Ecto neural progenitor cell (in vitro differentiated cells): ENCODE results near the gene PRKCE.

ENCODE experiments used
- DNase-seq: peaks from one replicate; pipeline ENCODE4 v3.0.0-alpha.2; 2018; ENCODE audit warnings: low spot score

The PRKCE gene

DNA sequence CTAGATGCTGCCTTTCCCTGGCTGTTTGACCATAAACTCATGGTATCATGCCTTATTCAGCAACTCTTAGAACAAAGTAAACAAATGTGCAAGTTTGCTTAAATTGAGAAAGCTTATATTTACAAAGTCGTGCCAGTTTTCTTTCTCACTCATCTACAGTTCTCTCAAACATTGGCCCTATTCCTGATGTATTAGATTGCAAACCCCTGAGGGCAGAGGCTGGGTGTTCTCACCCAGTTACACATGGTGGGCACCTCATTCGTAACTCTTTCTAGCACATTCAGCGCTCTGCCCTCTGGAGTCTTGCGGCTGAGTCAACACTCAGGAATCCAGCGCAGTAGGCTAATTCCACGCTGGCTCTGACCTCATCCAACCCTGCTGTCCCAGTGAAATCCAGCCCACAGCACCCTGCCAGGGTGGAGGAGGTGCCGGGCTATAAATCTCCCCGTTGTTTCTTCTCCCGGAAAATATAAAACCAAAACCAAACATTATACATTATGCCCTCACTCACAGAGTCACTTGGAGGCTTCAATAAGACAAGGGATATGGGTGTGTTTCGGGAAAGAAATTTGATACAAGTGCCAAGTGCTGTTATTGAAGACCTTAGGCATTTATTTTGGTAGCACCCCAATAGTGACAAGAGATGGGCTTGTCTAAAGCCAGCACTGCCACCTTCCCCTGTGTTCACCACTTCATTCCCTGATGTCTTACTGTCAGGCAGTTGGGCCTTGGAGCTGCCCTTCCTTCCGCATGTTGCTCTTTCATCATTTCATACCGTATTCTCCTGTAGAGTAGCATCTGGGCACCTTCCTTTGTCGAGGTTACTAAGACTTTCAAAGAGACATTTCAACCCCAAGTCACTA, 287.4 kb downstream of the PRKCE start:
- DNase-seq: no peak

DNA sequence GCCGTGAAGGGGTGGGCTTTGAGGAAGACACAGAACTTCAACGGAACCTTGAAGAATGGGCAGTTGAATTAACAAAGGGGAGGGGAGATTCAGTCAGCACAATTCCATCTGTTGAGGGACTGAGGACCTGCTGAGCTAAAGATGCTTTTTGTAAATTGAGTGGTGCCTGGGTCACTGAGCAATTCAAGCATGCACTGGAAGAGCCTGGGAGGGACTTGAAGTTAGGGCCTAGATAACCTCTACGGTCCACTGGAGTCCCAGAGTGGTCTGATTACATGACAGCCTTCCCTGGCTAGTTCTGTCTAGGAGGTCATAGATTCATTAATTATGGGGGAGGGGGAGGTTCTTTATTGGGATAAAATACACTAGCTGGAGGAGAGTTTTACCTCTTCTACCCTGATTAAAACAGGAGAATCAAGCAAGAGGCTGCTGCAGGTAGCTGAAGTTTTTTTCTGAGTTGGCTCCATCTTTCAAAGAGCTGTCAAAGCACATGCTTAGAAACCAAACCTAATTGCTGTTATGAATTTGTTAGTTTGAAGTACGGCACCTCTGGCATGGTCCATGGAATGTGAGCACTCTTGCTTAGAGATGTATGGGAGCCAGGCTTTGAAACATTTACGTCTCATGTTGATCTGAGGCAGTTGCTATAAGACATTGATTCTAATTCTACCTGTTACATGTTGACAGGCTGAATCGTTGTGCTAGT, 290.2 kb downstream of the PRKCE start:
- no peak for DNase-seq

DNA sequence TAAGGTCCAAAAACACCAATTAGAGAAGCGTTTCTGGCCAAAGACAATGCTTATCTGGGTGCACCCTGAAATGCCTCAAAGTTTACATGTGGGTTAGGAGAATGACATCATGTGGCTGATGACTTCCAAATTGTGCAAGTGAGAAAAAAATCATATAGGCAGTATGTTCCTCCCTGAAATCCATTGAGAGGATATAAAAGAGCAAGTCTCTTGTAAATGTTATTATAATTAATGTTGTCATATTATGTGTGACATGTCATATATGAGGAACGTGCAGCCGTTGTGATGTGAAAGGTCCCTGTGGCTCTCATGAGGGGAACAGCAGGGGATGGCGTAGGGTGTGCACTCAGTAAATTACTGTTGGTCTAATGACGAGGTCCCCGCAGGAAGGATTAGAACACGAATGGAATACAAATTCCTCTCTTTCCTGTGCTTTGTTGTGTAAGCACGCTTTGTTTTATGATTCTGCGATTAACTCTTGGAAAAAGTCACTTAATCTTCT, 290.8 kb downstream of the PRKCE start:
- no peak for DNase-seq

DNA sequence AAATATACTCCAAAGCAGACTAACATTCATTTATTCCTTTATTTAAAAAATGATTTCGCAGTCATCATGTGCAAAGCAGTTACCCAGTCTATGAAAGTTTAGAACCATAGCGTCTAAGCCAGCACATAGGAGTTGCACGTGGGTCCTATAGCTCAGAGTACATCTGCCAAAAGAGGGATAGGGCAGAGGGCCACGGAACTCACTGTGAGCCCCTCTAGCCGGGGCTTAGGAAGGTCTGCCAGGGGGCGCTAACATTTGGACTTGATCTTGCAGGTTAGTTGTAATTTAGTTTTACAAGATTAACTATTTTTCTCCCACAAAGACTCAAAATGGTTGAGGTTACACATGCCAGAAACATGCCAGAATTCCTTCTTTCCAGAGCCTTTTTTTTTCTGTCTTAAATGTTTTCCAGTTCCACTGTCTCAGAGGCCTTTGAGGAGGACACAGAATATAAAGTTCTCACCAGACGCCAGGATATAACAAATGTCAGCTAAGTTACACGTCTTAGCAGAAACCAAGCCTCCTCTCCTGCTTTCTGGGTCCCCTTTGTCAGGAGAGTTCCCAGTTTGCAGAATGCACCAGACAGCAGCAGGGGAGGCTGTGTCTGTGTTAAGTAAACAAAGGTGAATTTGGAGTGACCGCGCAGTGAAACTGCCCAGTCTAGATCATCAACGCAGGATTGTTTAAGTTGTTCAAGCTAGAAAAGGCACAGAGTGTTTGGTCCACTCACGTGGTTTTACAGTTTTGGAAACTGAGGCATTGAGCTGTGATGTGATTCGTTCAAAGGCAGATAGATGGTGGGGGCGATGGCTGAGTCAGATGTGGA, 292.0 kb downstream of the PRKCE start:
- DNase-seq: no peak

DNA sequence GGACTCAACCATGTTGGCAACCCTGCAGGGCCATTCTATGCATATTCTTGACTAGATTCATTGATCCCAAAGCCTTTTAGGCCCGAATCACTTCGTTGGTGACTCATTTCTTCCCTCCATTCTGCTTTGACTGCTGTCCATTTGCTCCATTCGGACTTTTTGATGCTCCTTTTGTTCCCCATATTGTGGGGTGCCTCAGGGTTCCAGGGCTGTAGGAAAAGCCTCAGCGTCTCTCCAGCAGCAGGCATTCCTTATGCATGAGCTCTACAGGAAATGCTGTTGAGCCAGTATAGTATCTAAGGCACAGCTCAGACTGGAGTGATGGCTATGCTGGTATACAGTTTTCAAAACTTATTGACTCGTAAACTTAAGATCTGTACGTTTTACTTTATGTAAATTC, 292.6 kb downstream of the PRKCE start:
- no peak for DNase-seq

DNA sequence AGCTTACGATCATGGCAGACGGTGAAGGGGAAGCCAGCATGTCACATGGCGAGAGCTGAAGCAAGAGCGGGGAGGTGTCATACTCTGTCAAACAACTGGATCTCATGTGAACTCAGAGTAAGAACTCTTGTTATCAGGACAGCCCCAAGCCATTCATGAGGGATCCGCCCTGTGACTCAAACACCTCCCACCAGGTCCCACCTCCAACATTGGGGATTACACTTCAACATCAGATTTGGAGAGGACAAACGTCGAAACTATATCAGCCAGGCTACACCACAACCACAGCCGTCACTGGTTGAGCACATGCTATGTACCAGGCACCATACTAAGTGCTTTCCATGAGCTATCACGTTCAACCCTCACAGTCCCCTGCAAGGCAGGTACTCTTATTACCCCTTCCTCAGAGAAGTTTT, 293.8 kb downstream of the PRKCE start:
- no peak for DNase-seq

DNA sequence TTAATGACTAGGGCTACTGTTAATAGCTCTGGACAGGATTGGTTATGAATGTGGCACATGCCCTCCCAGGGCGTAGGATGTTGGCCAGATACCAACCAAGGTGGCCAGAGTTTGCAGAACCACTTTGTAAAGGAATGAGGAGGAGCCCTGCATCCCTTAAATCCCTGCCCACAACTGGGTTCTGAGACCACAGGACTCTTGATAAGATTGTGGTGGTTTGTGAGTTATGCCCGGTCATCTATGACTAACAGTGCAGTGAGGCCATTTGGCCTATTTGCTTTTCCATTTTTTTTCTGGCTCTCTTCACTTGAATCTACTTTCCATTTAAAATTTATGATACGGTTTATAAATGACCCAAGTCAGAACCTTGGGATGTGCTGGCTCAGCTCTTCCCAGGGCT, 294.5 kb downstream of the PRKCE start:
- no peak for DNase-seq

DNA sequence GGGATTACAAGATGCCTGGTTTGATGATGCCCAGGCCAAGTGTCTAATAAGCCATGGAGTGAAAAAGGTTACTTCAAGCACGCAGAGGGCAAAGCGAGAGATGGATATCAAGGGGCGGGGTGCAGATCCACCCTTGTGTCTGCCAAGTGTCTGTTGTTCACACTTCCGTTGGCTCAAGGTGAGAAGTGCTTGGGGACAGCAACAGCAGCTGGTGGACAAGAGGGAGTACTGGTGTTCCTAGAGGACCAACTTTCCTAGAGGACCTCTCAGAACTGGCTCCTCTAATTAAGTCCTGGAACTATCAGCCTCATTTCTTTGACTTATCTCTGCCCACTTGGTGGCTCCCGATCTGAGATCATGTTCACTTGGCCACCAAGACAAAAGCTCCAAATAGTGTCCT, 299.1 kb downstream of the PRKCE start:
- no peak for DNase-seq

DNA sequence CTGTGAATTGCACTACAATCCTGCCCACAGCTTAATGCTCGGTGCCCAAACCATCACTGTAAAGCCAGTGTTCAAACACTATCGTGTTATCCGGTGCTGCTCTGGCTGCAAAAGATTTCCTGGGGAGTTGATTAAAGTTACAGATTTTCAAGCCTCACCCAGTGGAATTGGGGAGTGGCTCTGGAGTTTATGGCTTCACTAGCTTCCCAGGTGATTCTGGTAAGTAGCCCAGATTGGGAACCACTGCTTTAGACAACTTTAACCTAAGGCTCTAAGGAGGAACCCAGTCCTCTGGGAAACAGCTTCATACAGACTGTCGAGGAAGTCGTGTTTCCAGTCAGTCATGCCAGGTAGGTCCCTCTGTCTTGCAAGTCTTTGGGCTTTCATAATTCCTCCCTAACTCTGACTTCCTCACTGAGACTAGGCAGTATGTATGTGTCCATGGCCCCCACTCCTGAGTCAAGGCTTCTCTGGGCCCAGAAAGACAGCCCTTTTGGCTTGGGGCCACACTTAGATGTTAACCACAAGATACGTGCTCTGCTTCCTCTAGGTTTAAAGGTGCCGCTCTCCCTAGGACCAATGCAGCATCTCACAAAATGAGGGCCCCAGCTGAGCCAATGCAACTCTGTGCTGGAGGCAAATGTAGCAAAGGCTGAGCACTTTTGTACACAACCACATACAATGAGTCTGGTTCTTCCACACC, 299.7 kb downstream of the PRKCE start:
- DNase-seq: no peak

DNA sequence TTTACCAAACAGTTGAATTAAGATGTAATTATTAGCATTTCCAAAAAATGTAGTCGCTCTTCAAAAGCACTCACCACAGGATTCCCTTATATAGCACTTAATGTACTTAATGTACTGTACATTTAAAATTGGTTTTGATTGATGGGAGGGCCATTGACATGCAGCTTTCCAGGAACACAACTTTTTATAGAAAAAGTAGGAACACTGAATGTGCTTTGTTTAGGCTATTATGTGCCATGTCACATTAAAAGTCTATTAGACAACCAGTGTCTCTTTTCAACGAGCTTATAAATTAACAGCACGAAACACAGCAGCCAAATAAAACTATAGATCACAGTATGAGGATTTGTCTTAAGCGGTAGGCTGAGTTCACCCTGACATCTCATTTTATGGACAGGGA, 301.1 kb downstream of the PRKCE start:
- no peak for DNase-seq

DNA sequence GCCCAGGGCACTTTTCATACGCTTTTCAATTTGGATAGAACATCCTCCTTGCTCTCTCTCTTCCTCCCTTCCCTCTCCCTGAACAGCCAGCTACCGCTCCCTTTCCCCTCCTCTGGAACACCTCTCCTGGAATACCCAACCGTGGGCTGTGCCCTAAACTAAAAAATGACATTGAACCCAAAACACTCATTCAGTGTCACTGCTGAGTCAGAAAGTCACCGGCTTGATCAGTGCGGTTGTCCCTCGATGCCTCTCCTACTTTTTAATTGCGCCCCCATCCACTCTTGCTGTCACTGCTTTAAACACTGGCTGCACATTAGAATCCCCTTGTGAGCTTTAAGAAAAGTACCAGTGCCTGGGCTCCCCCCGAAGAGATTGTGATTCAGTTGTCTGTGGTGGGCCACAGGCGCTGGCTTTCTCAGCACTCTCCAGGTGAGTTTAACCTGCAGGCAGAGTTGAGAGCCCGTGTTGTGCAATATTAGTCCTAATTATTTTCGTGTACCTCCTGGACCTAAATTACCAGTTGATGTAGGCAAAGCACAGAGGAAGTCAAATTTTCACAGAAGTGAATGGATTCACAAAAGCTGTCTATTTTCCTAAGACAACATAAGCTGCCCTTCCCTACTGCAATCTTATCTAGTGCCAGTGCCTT, 302.0 kb downstream of the PRKCE start:
- DNase-seq: no peak

DNA sequence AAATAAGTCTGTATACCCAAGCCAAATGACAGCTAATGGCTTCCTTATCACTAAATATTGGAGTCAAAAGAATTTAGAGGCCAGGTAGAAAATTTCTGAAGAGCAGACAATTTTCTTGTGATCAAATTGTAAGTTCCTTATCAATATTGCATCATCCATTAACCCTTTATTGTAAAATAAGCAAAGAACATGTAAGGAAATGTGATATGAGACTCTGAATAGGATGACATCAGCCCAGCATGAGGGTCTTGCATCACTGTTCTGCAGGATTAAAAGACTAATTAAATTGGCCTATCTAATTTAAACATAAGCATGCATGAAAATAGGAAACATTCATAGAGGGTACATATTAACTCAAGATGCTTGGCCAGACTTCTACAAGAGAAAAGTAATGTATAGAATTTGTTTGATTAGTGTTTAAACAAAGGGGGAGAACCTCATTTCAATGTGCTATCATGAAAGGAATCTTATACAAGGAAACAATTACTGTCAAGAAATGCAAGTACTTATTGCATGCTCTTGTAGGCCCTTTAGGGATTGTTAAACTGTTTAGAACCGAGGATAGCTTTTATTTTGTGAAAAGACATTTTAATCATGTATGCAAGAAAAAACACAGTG, 302.9 kb downstream of the PRKCE start:
- no peak for DNase-seq

DNA sequence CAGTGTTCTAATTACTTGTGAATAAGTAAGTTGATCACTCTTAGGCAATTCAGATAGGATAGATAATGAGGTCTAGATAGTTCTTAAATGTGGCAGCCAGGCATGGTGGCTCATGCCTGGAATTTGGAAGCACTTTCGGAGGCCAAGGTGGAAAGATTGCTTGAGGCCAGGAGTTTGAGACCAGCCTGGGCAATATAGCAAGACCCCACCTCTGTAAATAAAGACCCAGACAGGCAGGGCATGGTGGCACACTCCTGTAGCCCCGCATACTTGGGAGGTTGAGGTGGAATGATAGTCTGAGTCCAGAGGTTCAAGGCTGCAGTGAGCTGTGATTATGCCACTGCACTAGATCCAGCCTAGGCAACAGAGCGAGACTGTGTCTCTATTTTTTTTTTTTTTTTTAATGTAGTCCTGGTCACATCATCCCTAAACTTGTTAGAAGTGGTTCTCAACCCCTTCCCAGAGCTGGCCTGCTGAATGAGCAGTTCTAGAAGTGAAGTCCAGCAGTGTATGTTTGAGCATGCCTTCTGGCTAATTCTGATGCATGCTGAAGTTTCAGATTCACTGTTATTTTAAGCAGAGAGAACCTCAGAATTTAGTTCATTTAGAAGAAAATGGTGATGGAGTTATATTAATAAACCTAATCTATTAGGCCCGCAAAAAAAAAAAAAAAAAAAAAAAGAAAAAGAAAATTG, 306.2 kb downstream of the PRKCE start:
- DNase-seq: no peak

DNA sequence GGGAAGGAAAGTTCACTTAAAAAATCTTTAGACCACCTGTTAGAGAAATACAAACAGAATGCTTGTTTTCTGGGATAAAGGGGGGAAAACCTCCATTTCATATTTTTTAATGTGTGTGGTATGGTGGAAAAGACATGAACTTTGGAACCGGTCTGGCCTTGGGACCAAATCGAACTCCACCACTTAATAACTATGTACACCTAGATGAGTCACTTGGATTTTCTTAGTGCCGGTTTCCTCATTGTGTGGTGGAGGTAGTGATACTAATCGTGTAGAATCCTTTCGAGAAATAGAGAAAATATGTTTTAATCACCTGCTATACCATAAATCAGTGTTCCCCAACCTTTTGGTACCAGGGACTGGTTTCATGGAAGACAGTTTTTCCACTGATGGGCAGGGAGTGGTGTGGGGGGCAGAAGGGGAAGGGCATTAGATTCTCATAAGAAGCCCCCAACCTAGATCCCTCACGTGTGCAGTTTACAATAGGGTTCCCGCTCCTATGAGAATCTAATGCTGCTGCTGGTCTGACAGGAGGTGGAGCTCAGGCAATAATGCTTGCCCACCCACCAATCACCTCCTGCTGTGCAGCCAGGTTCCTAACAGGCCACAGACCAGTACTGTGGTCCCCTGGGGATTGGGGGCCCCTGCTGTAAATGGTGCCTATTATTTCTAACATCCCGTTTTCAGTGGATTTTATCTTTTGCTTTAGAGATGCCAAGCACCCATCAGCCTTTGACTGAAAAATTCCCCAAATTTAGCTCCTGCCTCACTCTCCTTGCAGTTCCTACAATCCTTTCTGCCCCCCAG, 308.8 kb downstream of the PRKCE start:
- DNase-seq: no peak

DNA sequence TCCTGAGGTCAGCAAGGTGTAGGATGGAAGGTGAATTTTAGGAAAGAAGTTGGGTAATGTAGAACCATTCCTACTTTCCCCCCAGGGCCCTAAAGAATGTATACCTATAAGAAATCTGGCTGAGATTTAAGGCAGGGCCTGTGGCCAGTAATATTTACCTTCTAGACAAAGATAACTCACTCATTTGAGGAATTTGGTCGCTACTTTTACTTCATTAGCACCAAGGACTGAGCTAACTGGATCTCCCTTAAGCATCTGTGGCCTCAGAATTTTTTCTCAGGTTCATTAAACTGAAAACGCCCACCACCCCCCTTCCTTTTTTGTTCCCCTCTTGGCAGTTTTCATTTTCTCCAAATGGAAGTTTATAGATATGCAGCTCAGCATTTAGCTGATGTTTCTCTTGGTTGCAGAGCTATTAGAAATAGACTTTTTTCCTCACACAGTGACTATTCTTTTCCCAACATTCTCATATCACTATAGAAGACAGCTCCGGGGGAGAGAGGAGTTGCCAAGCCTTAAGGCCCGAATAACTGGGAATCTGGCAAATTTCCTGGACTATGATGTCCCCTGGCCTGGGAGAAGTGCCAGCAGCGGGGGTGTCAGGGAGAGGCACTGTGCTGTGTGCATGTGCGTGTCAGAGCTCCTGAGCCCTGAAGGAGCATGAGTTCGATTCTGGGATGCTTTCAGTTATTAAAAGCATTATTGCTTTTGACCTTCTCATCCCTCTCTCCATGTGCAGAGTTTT, 310.9 kb downstream of the PRKCE start:
- no peak for DNase-seq

DNA sequence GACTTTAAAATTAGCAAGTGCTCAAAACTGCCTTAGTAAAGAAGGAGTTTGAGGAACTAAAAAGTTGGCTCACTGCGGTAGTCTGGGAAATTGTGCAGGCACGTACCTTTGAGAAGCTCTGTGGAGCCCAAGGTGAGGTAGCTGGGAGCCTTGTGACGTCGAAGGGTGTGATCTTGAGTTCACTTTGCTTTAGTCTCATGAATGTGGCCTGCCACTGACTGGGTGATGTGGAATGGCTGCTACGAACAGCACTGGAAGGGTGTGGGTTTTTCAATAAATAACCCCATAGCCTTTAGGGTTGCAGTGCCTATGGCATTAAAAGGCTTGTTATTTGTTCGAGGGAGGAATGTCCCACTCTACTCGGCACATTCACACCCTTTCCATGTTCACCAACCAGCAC, 312.3 kb downstream of the PRKCE start:
- DNase-seq: no peak

DNA sequence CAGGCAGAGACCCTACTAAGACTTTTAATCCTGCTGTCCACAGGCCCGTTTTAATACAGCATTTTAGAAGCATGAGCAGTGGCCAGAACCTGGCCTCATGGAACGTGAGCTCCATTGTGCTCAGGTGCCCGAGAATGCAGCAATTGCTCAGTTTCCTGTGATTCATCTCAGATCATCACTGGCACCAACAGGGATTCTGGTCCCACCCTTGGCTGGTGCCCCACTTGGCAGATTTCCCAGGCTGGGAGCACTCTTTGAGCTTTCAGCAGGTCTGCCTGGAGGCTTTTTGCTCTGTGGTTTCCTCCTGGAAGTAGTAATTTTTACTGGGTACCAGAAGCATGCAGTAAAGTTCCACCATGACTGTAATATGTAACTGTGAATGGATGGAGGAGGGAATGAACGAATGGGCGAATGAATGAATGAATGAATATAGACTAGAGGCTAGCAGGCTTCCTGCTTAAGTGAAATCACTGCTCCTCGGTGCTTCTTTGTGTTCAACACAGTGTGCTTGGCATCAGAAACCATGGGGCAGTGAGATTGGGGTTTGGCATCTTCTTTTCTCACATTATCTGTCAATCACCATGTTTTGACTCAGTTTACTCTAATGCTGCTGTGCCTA, 312.9 kb downstream of the PRKCE start:
- DNase-seq: no peak

DNA sequence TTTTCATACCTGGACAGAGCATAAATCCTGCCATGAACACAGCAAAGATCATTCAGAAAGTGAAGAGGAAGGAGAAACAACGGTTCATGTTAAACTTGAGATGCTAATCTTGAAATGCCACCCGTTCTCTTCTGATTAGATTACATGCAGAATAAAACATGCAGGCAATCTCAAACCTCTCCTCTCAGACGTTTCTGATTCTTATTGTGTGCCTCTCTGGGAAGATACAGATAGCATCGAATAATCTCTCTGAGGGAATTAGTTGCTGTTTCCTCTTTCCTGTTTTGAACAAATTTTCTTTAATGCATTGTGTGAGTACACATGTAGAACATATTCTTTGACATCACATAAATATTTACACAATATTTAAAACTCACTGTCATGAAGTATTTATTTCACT, 313.4 kb downstream of the PRKCE start:
- no peak for DNase-seq
